NCI-H146 (cell line): ENCODE results near the gene TBC1D1.

Experiments used
- DNase-seq: peaks from one replicate; lab custom pipeline; 2025; lab: John Stamatoyannopoulos, UW

The TBC1D1 gene

DNA sequence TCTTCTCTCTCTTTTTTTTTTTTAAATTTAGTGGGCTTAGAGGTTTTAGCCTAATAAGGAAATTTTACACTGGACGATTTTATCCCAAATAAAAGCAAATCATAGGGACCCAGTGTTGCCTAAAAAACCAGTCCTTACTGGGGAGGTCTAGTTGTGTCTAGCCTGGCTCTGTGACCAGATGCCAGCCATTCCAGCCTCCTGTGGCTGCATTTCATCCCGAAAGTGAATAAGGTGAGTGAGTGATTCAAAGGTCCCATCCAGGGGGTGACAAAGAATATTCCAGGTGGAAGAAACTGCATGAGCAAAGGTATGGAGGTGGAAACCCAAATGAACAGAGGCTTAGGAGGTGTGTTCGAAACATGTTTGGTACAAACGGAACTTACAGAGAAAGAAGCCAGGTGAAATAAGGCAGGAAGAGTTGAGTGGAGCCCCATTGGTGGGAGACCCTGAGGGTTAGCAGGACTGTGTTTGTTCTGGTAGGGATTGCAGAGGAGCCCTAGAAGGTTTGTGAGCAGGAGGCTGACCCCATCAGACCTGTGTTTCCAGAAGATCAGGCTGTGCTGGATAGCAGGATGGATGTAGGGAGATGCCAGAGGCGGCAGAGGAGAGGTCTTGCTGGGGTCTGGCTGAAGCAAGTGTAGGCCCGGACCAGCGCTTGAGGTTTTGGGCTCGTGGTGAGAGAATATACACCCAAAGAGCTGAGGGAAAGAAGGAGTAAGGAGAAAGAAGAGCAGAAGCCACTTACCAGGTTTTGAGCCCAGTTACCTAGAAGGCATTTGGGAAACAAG, 100.9 kb downstream of the TBC1D1 start:
- no peak for DNase-seq

DNA sequence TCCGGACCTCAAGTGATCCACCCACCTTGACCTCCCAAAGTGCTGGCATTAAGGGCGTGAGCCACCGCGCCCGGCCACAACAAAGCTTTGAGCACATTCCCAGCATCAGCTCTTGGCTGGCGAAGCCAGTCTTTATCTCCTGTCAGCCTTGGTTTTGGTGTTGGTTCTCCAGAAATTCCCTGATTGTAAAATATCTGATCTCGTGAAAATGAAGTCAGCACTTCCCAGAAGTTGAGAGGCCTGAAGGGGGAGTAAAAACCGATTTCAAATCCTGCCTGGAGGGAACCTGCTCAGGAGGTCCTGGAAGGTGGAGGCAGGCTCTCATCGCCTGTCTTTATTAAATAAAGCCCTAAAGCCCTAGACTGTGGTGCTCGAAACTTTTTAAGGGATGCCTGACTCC, 102.9 kb downstream of the TBC1D1 start:
- no peak for DNase-seq

- DNase-seq: no peak
Measured at GRCh38 chr4:37994569-37994968, 103.7 kb downstream of the TBC1D1 start.

- DNase-seq: no peak
Measured at GRCh38 chr4:37995299-37995821, 104.5 kb downstream of the TBC1D1 start.

DNA sequence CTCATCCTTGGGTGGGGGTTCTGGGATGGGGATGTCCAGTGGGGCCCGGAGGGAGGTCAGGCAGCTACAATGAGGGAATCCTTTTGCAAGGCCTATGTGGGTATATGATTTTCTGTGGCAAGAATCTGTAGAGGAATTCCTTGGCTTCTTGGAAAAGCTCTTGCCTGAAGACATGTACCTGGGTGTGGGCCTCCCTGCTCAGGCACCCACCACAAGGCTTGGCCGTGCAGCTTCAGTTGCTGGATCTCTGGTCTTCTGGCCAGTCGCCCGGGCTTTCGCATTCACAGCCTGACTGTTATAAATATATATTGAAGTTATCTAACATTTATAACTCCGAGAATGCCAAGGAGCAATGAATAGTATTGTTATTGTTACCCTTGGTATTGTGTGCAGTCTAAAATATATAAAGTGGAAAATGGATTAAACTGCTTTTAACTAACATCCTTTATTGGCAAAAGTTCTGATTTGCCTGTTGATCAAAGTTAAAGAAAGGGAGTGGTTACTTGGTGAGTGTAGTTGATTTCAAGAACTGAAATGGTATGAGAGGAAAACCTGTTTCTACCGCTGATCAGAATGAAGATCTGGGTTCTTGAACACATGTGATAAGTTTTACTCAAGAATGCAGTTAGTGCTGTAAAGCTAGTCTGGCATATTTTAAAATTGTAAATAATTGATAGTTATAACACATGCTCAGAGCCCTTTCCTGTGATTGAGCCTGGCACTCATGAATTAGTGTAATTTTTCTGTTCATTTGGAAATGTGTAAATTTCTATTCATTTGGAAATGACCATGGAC, 105.3 kb downstream of the TBC1D1 start:
- no peak for DNase-seq

- no peak for DNase-seq
Measured at GRCh38 chr4:37998226-37998625, 107.3 kb downstream of the TBC1D1 start.

- DNase-seq: peak; percentile 83
Measured at GRCh38 chr4:37999000-37999716, 108.3 kb downstream of the TBC1D1 start.

- peak; percentile 3 for DNase-seq
Measured at GRCh38 chr4:37999965-38000364, 109.1 kb downstream of the TBC1D1 start.

GRCh38 chr4:38001927-38002326, 111.0 kb downstream of the TBC1D1 start:
- DNase-seq: no peak

DNA sequence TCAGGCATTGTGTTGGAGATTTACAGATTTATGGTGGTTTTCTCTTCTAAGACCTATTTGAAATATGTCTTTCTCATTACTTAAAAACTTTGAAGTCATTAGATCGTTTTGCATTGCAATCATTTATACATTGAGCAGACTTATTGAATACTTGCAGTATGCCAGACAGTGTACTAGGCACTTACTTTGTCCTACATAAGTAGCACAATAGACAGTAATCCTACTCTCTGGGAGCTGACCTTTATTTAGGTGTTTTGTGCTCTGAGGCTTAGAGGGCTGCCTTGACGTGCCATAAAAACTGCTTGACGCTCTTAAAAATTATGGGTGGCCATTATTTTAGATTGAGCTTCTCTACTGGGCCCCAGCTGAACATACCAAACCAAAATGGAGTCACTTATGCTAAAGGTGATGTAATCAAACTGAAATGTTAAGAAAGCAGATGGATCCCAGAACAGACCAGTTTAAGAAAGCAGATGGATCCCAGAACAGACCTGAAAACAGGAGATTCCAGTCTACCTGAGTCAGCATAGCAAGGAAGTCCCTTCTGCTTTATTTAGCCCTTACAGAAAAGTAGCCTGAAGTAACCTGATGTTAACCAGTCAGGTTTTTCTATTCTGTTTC, 111.7 kb downstream of the TBC1D1 start:
- no peak for DNase-seq

DNA sequence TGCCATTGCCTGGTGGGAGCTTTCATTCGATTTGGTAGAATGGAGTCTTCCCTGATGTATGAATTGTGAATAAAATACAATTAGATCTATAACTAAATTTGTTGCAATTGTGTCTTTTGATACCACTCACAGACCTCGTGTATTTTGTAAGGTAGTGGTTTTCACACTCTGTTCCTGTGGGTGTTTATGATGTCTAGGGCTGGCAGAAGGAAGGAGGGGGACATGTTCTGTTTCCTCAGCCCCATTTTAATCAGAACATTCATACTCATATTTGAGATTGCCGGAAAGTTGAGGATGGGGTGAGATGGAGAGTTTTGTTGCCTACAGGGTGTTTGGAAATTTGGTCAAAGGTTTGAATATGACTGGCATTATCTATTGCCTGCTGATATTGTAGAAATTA, 112.2 kb downstream of the TBC1D1 start:
- no peak for DNase-seq

GRCh38 chr4:38003628-38004027, 112.7 kb downstream of the TBC1D1 start:
- DNase-seq: no peak

GRCh38 chr4:38004062-38004461, 113.2 kb downstream of the TBC1D1 start:
- no peak for DNase-seq

- DNase-seq: no peak
Measured at GRCh38 chr4:38004887-38005286, 114.0 kb downstream of the TBC1D1 start.

GRCh38 chr4:38005637-38006036, 114.8 kb downstream of the TBC1D1 start:
- no peak for DNase-seq

DNA sequence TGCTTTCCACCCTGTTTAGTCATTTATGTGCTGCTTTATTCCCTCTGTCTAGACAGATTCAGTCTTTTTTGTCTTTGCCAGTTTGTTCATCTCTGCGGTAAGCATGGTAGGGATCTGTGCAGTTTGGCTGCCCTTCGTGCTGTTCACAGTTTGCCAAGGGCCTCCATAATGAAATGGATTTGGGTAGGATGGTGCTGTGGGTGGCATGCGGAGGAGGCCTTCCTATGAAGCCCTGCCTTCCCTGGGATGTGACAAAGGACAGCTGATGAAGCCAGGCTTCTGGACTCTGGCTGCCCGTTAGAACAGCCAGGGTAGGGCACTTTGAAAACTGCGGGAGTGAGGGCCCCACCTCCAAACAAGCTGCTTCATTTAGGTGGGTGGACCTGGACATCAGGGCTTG, 116.8 kb downstream of the TBC1D1 start:
- no peak for DNase-seq

DNA sequence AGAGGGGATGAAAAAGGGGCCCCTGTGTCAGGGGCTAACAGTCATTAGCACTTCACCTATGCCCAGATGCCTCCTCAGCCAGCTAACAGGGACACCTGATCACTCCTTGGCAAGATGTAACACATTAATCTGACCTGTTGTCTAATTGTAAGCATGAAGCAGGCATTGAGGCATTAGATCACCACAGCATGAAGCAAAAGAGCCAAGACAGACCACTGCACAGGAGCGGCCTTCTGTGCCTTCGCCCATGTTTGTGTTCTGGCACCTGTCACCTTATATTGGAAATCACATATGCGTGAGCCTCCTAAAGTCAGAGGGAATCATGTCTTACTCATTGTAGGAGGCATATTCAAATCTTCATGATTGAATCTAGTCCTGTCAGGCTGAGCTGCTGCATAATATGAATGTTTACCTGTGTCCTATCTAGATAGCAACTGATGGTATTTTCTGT, 117.7 kb downstream of the TBC1D1 start:
- DNase-seq: no peak

DNA sequence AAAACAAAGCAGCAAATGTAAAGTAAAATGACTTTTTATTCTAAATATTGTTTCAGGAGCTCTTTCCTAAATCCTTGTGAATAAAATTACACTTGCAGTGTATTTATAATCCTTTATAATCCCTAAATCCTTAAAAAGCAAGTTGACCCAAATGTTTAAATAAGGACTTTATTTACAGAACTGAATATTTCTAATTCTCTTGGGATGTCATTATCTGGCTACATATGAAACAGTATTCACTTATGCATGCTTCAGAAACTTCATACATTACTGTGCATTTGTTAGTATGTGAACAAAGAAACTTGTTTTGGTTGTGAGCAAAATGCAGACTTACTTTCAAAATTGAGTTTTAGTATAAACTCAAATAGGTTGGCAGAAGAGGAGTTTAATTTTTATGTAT, 118.5 kb downstream of the TBC1D1 start:
- DNase-seq: no peak

DNA sequence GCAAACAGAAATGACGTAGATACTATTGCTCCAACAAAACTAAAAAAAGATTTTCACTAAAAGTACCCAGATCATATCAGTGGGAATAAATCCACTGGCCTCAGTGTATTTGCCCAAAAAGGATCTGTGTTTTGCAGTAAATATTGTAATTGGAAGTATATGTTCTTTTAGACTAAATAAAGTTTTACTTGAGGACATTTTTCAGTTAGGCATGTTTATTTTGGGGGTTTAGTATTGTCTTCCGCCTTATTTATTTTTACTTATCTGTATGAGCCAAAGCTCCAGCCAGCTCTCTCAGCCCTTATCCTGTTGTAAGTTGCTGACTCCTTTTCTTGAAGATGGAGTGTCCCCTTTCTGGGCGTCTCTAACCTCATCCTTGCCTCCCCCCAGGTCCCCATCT, 119.1 kb downstream of the TBC1D1 start:
- DNase-seq: no peak

- DNase-seq: no peak
Measured at GRCh38 chr4:38011511-38012162, 120.8 kb downstream of the TBC1D1 start.
